NCI-H1436 treated with DMSO at 0.1 percent for 48 hours (cell line): Measurements from ENCODE around the gene ORM2.
"Not testable (repeated sequence)": the region's sequence is repeated elsewhere in the genome, so short reads cannot be mapped to it uniquely, and the experiment has no call there.

Experiments used
- DNase-seq: peaks from one replicate; lab custom pipeline; 2025; lab: John Stamatoyannopoulos, UW

The ORM2 gene

GRCh38 chr9:114329625-114330022 lies at the start of gene ORM2:
Gene ORM2 (plus strand): TSS chr9:114329869. CDS start chr9:114329905, 36 bp downstream.
- DNase-seq, result not testable (repeated sequence)

DNA sequence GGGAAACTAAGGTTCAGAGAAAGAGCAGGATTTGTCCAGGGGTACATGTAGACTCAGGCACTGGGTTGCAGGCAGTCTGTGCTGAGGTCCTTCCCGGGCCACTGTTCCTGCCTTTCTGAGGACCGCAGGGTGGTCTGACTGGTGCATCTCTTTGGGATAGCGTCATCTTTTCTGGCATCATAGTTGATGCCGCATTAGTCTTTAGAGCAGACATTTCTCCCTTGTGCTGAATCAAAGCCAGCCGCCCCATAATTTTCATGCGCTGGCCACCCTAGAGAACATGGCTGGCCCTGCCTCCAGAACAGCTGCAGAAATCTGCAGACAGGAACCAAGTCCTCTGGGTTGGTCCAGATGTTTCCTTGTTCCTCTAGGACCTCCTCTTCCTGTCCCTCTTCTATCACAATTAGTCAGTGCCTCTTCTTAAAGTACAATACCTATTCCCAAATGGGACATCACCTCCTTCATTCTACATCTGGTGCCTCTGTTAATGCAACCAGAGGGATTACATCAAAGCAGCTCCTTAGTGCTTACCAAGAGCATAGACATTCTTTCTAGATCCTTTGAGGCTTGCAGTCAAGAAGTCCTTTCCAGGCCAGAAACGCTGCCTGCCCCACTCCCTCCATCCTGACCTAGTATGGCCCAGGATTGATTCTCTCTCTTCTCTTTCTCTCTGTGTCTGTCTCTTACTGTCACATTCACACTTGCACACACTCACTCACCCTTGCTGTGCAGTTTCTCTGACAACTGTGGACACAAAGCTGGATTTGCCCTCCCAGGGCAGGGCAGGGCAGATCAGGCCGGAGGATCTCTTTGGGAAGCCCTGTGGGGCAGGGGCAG lies 48.8 kb upstream of the ORM2 start:
- DNase-seq, result no peak

DNA sequence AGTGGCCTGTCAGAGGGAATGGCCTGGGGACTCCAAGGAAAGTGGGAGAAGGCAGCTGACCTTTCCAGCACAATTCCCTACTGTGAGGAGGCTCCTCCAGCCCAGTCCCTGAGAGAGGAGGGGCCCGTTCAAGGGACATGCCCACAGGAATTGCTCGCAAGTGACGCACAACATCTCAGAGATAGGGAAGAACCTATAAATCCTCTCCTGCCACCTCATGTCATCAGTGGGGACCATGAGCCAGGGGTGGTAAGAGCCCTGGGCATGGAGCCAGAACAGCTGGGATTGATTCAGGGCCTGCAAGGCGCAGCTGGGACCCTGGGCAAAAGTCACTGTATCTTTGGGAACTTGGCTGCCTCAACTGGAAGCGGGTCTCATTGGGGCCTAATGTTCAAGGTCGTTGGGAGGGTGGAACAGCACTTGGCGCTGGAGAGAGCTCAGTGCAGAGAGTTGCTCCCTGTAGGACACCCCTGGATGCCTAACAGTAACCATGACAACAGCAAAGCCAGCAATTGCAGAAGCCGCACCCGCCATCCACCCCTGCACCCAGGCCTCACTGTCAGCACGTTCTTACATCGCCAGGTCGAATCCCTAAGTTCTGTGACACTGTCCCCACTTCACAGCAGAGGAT lies 48.1 kb upstream of the ORM2 start:
- DNase-seq, result no peak

GRCh38 chr9:114282104-114282485 lies 47.6 kb upstream of the ORM2 start:
- no peak for DNase-seq

GRCh38 chr9:114282507-114282906 lies 47.2 kb upstream of the ORM2 start:
- DNase-seq, result no peak

GRCh38 chr9:114282926-114283325 lies 46.7 kb upstream of the ORM2 start:
- no peak for DNase-seq

- DNase-seq, result no peak
These were observed 46.0 kb upstream of the ORM2 start for GRCh38 chr9:114283551-114284111.

- no peak for DNase-seq
These were observed 45.2 kb upstream of the ORM2 start for GRCh38 chr9:114284316-114285060.

GRCh38 chr9:114285166-114285867 lies 44.4 kb upstream of the ORM2 start:
- no peak for DNase-seq

DNA sequence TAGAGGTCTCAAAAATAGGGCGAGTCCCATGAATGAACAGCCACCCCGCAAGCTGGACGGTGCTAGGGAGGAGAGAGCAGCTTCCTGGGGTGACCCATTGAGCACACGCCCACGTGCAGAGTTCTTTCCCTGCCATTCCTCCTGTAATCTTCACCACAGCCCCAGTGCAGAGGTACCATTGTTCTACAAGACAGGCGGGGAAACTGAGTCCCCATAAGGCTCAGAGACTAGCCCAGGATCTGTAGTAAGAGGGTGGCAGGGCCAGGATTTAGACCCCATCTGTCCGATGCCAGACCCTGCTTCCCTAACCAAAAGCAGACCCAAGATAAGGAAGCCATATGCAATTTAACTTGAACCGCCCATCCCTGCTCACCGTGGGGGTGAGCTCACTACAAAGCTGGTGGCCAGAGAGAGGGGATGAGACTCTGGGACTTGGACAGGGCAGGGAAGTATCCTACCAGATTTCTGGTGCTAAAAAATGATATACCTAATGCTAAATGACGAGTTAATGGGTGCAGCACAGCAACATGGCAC lies 43.5 kb upstream of the ORM2 start:
- DNase-seq, result no peak

- no peak for DNase-seq
These were observed 42.5 kb upstream of the ORM2 start for GRCh38 chr9:114287001-114287762.

GRCh38 chr9:114287763-114288192 lies 41.9 kb upstream of the ORM2 start:
- no peak for DNase-seq

GRCh38 chr9:114288193-114289091 lies 41.2 kb upstream of the ORM2 start:
- no peak for DNase-seq

DNA sequence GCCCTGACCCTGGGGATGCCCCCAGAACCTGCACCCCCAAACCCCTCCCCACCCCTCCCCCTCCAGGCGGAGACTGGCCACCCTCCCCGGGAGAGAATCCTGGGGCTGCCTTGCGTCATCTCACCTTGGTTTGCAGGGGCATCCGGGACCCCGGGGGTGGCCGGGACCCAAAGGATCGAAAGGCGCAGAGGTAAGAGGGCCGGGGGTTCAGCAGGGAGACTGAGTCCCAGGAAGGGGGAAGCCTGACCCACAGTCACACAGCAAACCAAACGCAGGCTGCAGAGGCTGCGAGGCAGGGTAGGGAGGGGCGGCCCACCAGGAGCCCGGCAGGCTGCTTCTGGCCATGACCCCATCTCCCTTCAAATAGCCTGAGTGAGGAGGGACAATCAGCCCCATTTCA lies 40.6 kb upstream of the ORM2 start:
- no peak for DNase-seq

- no peak for DNase-seq
These were observed 39.8 kb upstream of the ORM2 start for GRCh38 chr9:114289571-114290481.

- no peak for DNase-seq
These were observed 39.1 kb upstream of the ORM2 start for GRCh38 chr9:114290561-114290986.

GRCh38 chr9:114291064-114291474 lies 38.6 kb upstream of the ORM2 start:
- no peak for DNase-seq

DNA sequence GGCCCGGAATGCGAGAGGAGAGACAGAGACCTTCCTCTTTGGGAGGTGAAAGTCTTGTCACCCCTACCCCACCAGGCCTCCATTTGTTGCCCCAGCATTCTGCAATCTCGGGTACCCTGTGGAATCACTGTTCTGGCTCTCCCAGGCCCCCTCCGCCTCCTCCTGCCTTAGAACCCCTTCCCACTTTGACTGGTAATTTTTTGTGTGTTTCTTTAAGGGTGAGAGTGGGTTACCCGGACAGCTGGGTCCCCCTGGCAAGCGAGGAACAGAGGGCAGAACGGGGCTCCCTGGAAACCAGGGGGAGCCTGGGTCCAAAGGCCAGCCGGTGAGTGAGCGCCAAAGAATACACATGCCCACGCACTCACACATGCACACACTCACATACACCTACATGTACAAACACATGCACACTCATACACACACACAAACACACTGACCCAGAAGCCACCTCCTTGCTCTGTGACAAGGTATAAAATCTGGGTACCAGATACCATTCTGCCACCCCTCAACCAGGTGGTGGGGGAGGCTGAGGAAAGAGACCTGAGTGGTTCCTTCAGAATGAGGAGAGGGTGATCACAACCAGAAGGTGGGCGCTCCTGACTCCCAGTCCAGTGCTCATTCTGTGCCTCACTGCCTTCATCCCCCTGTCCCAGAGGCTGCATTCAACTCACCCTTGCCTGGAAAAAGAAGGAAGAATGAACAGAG lies 37.6 kb upstream of the ORM2 start:
- no peak for DNase-seq
